CD4-positive, alpha-beta T cell treated with Interferon alpha-2 for 1 hour (primary cell): ENCODE data around the gene EIF4E2.

Source experiments
- DNase-seq, 2 donors: peaks; one replicate each; pipeline ENCODE4 v3.0.0-alpha.2; 2020 to 2022

The EIF4E2 gene

GRCh38 chr2:232539298-232540231 is 10.9 kb upstream of the EIF4E2 start, which contains the start of gene CHRNG:
Gene CHRNG, plus strand, starts transcription at chr2:232539692. Its CDS starts 56 bp downstream, at chr2:232539748.
- DNase-seq: no peak

DNA sequence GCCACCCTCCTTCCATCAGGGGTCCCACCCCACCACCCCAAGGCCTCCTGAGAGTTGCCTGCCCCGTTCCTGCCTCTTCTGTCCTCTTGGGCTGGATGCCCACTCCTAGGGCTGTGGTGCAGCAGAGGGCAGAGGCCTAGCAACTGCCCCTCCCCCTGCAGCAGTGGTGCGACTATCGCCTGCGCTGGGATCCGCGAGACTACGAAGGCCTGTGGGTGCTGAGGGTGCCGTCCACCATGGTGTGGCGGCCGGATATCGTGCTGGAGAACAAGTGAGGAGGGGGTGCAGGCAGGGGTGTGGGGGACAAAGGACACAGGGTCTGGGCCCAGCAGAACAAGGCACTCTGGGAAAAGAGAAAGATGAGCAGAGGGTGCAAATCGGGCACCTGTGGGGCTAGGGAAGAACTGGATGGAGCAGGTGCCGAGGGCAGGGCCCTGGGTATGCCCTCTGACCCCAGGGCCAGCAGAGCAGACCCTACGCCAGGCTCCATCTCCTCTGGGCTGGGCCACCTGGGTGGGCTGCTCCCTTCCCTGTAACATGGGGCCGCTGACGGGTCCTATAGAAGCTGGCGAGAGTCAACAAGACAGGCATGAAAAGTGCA is 9.9 kb upstream of the EIF4E2 start:
- no peak for DNase-seq

GRCh38 chr2:232541195-232541960 is 9.1 kb upstream of the EIF4E2 start:
- DNase-seq: no peak

- DNase-seq: no peak
These were observed 8.4 kb upstream of the EIF4E2 start for GRCh38 chr2:232541961-232542714.

GRCh38 chr2:232542715-232543467 is 7.6 kb upstream of the EIF4E2 start:
- no peak for DNase-seq

DNA sequence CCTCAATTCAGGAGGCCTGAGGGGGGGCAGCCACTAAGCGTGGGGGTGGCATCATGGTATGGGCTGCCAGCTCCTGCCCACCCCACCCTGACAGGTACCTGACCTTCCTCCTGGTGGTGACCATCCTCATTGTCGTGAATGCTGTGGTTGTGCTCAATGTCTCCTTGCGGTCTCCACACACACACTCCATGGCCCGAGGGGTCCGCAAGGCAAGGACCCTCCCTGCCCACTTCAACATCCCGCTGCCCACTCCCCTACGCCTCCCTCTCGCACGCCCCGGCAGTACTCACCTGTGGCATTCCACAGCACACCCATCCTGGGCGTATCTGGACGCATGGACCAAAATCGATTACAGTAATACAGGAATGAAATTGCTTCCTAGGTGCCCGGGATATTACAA is 7.0 kb upstream of the EIF4E2 start:
- DNase-seq: no peak

- DNase-seq: no peak
These were observed 6.4 kb upstream of the EIF4E2 start for GRCh38 chr2:232543928-232544631.

GRCh38 chr2:232544674-232545073 is 5.8 kb upstream of the EIF4E2 start:
- DNase-seq: no peak

GRCh38 chr2:232545511-232546375 is 4.7 kb upstream of the EIF4E2 start:
- no peak for DNase-seq

GRCh38 chr2:232547991-232548390 is 2.5 kb upstream of the EIF4E2 start:
- no peak for DNase-seq

DNA sequence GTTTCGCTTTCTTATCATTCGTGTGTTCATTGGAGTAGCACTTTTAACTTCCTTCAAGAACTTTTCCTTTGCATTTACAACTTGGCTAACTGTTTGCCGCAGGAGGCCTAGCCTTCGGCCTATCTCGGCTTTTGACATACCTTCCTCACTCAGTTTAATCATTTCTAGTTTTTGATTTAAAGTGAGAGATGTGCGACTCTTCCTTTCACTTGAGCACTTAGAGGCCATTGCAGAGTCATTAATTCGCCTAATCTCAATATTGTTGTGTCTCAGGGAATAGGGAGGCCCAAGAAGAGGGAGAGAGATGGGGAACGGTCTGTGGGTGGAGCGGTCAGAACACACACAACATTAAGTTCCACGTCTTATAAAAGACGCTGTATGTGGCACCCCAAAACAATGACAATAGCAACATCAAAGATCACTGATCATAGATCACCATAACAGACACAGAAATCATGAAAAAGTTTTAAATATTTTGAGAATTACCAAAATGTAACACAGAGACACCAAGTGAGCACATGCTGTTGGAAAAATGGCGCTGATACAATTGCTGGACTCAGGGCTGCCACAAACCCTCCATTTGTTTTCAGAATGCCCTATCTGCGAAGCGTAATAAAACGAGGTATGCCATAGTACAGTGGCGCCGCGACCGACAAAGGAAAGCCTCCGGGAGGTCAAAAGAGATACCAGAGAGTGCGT is 685 bp upstream of the EIF4E2 start:
- no peak for DNase-seq

- DNase-seq: no peak
These were observed 755 bp downstream of the EIF4E2 start for GRCh38 chr2:232551250-232551638.

GRCh38 chr2:232551776-232552175 is 1.3 kb downstream of the EIF4E2 start:
- DNase-seq: no peak

DNA sequence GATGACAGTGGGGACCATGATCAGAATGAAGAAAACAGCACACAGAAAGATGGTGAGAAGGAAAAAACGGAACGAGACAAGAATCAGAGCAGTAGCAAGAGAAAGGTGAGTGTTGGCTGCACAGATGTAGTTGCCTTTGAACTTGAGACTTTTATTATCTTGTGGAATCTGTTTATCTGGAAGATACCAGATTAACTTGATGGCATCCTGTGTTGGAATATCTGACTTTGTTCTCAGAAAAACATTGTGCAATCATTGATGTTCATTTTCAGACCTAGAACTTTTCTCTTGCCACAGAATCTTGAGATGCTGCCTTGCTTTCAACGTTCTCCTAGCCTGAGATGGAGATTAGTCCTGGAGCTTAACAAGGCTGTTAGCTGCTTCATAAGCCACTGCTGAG is 5.9 kb downstream of the EIF4E2 start:
- no peak for DNase-seq

DNA sequence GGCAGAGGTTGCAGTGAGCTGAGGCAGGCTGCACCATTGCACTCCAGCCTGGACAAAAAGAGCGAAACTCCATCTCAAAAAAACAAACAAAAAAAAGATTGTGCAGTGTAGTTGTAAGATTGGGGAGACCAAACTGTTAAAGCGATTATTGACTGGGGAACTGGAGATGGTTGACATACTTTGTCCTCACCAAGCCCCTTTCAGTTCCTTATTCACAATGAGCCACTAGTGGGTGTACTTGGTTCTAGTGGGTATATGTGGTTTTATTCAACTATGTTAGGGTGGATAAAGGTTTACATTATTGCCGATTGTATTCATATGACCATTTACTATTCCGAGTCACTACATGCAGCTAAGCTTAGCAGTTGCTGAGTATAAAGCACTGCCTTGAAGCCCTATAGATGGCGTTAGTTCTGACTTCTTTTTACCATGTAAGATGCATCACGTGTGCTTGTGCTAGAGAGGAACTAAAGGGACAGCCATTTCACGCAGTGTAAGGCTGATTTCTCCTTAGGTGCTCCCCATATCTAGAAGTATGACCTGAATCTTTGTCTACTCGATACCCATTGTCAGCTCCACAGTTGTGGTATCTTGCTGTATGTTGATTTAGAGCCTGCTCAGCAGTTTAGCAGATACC is 12.1 kb downstream of the EIF4E2 start:
- no peak for DNase-seq

GRCh38 chr2:232563580-232563979 is 13.1 kb downstream of the EIF4E2 start:
- no peak for DNase-seq

DNA sequence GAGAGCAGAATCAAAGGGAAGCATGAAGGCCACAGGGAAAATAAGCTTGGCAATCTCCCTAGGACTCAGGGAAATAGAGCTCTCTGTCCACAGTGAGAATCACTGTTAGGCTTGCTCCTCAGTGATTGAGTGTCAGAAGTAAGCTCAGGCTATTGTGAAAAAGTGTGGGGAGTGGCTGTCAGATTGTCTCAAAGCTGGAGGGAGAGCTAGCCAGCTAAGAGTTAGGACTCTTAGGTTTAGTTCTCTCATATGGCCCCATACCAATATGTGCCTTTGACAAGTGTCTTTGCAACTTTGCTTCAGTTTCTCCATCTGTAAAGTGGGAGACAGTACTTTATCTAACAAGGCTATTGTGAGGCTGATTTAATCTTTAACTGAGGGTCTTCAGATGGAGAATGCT is 17.2 kb downstream of the EIF4E2 start:
- no peak for DNase-seq

GRCh38 chr2:232568161-232568560 is 17.7 kb downstream of the EIF4E2 start:
- DNase-seq: no peak

DNA sequence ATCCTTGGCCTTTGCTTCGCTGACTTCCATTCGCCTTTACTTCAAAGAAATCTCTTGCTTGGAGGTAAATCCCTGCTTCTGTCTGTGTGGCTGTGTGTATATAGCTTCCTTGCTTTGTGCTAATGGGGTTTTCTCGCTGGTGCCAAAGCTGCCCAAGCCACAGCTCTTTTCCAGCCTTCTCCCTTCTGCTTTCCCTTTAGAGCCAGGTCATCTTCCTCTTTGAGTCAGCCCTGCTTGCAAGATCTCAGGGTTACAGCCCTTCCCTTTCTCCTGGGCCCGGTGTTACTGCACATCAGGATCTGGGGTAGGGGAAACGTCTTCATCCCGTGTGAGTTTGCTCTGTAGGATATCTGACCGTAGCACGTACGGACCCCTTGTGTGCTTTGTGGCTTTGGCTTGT is 19.1 kb downstream of the EIF4E2 start:
- DNase-seq: no peak
